GM19239 (cell line): Measurements from ENCODE around the gene IL4I1.
A peak's percentile ranks its signal among the peaks of the same experiment; 100 is the strongest.

Source experiments
- DNase-seq: peaks from one replicate; pipeline ENCODE4 v3.0.0; 2011; ENCODE audit warnings: low spot score; ENCODE audit not compliant: insufficient read length
- FAIRE-seq: peaks from 2 replicates; lab custom pipeline; 2011; peaks lifted over from hg19 to GRCh38; lab: Jason Lieb, UNC

IL4I1 gene

GRCh38 chr19:49906879-49907564, 10.3 kb upstream of the IL4I1 start:
- FAIRE-seq: peak; percentile 37
- DNase-seq: no peak

DNA sequence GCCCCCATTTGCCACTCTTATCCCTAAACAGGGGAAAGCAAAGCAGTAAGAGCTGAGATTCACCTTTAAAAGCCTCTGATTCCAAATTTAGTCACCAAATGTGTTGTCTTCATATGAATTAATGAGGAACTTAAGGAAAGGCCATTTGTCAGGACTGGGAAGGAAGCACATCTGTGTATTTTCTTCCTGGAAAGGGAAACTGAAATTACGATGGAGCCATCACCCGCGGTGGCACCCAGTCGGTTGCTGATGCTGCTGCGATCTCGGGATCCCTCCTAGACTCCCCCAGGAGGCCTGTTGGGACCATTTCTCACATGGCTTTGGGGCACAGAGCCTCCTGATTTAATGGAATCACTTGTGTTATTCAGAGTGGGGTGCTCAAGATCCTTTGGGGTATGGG, 7.4 kb upstream of the IL4I1 start:
- FAIRE-seq: no peak

DNA sequence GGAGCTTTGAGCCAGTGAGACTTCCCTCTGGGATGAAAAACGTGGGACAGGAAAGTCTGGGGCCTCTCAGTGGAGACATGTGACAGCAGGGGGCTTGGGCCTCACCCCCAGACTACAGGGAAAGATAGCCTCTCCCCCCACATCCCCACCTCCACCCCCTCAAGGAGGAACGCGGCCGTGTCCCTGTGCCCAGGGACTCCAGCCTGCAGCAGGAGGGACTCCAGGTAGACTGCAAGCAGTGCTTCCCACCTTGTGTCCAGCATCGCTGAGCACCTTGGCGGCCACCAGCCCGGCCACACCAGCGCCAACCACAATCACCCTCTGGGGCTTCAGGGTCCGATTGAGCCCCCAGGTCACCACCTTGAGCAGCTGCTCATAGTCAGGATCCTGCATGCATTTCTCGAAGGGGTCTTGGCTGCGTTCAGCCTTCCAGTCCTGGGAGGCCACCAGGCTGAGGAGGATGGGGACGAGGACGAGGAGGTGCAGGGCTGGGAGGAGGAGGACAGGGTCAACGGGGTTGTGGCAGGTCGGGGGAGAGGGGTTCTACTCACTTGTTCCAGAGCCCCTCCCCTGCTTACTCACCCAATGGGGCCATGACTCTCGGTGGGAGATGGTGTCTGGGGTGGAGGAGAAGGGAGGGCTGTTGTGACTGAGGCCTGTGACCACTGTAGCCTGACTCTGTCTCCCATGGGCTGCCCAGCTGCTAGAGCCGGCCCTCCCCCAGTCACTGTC, 955 bp downstream of the IL4I1 start:
- DNase-seq (no peak), FAIRE-seq (no peak)

More for the DNA sequence above, 7.4 kb upstream of the IL4I1 start:
- DNase-seq: no peak

DNA sequence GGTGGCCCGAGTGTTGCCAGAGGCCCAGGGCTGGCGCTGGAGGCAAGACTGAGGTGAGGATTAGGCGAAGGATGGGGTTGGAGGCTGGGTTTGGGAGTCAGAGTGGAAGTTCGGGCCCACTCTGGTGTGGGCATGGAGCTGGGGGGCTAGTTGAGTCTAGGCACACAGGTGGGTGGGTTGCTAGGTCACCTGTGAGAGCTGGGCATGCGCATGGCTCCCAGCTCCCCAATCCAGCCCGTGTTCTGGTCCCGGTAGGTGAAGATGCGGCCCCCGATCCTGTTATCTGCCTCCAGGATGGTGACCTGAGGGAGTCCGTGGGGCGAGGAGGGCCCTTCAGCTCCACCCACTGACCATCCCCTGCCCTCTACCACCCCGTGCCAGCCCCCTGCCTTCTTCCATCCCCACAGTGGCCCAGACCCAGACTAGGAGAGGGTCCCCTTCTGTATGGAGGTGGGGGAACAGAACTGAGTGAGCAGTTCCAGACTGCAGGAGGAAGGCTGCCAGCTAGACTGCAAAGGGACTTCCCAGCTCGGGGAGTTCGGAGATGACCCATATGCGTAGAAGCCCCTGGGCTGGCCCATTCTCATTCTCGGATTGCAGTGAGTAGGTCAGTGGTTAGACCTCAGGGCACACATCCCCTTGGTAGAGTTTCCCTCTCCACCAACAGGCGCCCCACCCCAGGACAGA, 1.7 kb downstream of the IL4I1 start:
- peak; percentile 90 for FAIRE-seq
- no peak for DNase-seq

DNA sequence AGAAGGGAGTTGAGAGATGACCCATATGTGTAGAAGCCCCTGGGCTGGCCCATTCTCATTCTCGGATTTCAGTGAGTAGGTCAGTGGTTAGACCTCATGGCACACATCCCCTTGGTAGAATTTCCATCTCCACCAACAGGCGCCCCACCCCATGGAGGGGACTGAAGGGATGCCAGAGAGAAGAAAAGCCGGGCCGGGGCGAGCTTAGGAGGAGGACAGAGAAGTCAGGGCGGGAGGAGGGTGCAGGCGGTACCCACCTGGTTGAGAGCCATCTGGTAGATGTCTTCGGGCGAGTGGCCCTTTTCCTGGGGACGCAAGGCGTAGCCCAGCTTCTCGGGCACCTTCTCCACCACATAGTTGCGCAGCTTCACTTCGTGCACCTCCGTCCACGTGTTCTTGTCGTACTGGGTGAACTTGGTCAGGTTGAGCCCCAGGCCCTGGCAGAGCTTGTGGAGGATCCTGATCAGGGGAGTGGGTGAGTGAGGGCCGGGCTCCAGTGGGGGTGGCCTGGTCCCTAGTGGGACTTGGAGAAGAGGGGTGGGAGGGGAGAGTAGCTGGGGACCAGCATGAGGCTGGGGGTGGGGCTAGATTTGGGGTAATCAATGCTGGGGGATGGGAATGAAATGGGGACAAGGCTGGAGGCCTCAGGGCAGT, 2.5 kb downstream of the IL4I1 start:
- no peak for DNase-seq
- no peak for FAIRE-seq

DNA sequence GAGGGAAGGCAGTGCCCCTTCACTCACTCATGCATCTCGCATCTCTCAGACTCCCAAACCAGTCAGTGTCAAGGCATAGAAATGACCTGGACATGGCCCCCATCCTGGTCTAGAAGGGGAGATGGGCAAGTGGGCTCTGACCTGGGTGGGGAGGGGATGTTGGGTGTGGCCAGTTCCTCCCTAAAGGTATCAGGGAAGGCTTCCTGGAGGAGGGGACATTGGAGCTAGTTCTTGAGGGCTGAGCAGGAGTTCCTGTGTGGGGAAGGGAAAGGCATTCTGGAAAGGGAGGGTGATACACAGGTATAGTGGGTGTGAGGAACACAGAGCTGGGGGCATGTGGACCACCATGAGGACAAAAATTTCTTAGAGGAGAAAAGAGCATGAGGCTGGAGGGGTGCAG, 4.0 kb downstream of the IL4I1 start:
- DNase-seq (no peak), FAIRE-seq (no peak)

GRCh38 chr19:49891393-49891792, 5.3 kb downstream of the IL4I1 start:
- FAIRE-seq (no peak), DNase-seq (no peak)

- FAIRE-seq: no peak
- peak; percentile 79 for DNase-seq
These were observed 6.1 kb downstream of the IL4I1 start for GRCh38 chr19:49890349-49891311.

GRCh38 chr19:49889687-49890348, 6.9 kb downstream of the IL4I1 start:
- FAIRE-seq (peak; percentile 47), DNase-seq (peak; percentile 74)

DNA sequence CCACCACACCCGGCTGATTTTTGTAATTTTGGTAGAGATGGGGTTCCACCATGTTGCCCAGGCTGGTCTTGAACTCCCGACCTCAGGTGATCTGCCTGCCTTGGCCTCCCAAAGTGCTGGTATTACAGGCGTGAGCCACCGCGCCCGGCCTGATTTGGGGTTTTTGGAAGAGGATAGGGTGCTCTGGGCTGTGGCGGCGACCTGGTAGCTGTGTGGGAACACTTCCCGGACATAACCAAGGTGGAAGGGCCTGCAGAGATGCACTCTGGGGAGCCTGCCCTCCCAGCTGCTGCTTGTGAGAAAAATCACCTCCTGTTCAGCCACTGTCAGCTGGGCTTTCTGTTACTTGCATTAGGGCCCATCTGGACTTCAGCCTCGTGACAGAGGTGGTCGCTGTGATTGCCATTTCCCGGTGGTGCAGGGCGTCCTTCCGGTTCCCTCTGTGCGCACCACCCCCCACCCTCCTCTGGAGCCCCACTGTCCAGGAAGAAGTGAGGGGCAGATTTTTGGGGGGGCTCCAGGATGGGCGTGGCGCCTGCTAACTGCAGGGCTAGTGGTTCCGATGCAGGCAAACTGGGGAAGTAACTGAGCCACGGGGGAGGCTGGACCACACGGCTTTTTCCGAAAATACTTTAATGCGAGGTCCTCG, 7.5 kb downstream of the IL4I1 start:
- no peak for FAIRE-seq
- DNase-seq: no peak

DNA sequence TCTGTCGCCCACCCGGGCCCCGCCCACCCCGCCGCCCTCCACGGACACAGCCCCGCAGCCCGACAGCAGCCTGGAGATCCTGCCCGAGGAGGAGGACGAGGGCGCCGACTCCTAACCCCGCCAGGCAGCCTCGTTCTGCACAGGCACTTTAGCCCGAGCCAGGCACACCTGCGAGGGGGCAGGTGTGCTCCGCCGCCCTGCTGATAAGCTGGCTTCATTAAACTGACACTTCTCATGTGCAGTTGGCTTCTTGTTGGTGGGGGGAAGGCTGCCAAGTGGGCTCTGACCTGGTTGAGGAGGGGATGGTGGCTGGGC, 8.2 kb downstream of the IL4I1 start:
- DNase-seq: no peak
- no peak for FAIRE-seq

DNA sequence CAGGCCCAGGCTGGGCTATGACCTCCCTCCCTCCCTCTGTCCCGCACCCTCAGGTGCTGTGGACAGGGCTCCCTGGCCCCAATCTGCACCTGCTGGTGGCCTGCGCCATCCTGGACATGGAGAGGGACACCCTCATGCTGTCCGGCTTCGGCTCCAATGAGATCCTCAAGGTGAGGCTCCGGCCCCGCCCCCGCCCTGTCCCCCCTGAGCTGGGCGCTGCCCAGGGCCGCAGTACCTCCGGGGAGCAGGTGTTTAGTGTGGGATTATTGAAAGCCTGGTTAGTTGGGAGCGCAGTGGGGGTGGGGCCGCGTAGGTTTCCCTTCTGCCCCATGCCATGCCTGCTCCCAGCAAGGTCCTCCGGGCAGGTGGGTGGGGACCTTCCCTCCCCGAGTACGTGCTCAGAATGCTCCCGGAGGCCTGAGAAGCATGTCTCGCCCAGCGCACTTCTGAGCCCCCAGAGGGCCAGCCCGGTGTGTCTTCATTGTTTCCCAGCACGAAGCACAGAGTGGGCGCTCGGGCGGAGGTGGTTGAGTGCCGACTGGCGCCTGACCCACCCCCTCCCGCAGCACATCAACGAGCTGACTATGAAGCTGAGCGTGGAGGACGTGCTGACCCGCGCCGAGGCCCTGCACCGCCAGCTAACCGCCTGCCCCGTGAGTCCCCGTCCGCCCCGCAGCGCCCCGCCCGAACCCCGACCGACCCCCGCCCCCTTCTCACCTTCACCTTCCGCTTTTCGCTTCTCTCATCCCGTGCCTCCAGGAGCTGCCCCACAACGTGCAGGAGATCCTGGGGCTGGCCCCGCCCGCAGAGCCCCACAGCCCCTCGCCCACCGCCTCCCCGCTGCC, 8.8 kb downstream of the IL4I1 start:
- FAIRE-seq (no peak), DNase-seq (no peak)

DNA sequence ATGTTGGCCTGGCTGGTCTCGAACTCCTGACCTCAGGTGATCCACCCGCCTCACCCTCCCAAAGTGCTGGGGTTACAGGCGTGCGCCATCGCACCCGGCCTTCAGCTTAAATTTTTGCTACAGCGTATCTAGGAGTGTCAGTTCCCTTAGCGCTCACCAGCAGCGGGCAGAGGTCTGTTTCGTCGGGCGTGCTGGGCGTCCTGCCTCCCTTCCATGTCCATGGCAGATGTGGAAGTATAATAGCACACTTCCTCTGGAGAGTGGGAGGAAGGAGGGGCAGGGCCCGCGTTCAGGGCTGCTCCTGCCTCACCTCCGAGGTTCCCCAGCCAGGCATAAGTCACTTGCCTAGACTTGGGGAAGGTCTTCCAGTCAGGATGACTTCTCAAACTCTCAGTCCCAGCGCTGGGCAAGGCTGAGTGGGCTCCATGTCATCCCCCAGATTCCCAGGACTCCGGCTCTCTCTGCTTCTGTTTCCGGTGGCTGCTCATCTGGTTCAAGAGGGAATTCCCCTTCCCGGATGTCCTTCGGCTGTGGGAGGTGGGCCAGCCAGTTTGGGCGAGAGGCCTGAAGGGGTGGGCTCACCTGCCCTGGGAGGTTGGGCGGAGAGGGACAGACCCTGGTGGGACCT, 9.5 kb downstream of the IL4I1 start:
- FAIRE-seq (no peak), DNase-seq (no peak)

DNA sequence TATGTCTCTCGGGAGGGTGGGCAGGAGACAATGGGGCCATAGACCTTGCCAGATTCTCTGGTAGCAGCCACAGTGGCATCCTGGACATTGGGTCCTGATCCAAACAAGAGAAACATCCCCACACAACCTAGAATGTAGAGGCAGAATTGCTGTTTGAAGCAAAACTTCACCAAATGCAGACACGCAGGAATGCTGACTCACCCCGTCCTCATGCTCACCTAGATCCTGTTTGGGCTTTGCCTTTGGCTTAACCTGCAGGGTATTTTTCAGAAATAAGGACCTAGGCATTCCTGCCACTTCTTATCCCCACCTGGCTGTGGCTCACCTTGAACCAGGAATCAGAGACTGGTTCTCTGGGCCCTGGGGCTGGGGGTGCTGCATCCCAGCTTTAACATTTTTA, 11.9 kb downstream of the IL4I1 start:
- DNase-seq: no peak
- FAIRE-seq: no peak

- DNase-seq: no peak
These were observed 12.6 kb downstream of the IL4I1 start for GRCh38 chr19:49884109-49884508.

DNA sequence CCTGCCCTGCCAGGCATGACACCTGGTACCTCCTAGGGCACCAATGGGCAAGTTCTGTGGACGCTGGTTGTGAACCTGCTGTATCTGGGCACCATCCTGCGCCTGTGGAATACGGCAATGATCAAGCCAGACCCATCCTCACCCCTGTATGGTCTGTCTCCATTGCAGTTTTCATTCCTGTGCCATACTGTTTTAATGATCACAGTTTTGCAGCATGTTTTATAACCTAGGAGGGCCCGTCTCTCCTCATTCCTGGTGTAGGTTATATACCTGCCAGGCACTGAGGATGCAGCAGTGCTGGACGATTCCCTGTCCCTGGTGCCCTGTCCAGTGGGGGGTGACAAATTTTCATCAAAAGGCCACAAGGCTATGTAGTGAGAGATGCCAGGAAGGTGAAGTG, 13.6 kb downstream of the IL4I1 start:
- DNase-seq (no peak), FAIRE-seq (no peak)

More at GRCh38 chr19:49884109-49884508, 12.6 kb downstream of the IL4I1 start:
- no peak for FAIRE-seq

- FAIRE-seq: no peak
- no peak for DNase-seq
These were observed 14.0 kb downstream of the IL4I1 start for GRCh38 chr19:49882643-49883042.
